ENCODE results near the gene LAMC3.

GRCh38 chr9:131013015-131013755, 4.2 kb downstream of the LAMC3 start:
- TF ChIP-seq EZH2 (IDR thresholded peaks at IDR 0.05; ENCODE audit: insufficient read depth, poor library complexity, severe bottlenecking) (no peak), EZH2phosphoT487 (IDR thresholded peaks at IDR 0.05; ENCODE audit: insufficient read depth, low read depth) (no peak)
